ENCODE results near the gene LUC7L3.
"Not testable (repeated sequence)": the region's sequence is repeated elsewhere in the genome, so short reads cannot be mapped to it uniquely, and the experiment has no call there.

Gene LUC7L3

DNA sequence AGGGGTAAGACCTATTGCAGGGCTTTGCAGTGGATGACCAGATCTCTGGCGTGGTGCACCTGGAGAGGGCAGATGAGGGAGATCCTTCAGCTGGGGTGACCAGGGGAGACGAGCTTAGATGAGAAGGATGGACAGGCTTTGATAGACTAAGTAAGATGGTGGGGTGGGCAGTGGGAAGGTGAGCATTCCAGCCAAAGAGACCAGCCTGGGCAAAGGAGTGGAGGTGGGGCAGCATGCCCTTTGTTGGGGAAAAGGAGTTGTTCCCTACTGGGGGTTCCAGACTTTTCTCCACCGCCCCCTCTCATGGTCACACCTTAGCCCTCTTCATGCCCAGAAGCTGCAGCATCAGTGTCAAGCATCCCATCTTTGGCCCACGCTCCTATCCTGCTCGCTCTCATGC is 39.3 kb upstream of the LUC7L3 start:
- no peaks in the 10 kb centered on the region for H3K27me3 ChIP-seq (ENCODE audit: insufficient read depth, poor library complexity, severe bottlenecking)
- ATAC-seq (ENCODE audit: low read depth): no peak
- TF ChIP-seq, protein P1, sequence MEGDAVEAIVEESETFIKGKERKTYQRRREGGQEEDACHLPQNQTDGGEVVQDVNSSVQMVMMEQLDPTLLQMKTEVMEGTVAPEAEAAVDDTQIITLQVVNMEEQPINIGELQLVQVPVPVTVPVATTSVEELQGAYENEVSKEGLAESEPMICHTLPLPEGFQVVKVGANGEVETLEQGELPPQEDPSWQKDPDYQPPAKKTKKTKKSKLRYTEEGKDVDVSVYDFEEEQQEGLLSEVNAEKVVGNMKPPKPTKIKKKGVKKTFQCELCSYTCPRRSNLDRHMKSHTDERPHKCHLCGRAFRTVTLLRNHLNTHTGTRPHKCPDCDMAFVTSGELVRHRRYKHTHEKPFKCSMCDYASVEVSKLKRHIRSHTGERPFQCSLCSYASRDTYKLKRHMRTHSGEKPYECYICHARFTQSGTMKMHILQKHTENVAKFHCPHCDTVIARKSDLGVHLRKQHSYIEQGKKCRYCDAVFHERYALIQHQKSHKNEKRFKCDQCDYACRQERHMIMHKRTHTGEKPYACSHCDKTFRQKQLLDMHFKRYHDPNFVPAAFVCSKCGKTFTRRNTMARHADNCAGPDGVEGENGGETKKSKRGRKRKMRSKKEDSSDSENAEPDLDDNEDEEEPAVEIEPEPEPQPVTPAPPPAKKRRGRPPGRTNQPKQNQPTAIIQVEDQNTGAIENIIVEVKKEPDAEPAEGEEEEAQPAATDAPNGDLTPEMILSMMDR (IDR thresholded peaks at IDR 0.05; ENCODE audit: poor library complexity, severe bottlenecking): no peak
- peaks cover 8% of the 10 kb centered on the region for H3K4me1 ChIP-seq (ENCODE audit: insufficient read depth, poor library complexity, severe bottlenecking)
- H3K4me3 ChIP-seq (ENCODE audit: severe bottlenecking): no peak overlapping the region
- no peak overlapping the region for H3K27ac ChIP-seq (ENCODE audit: poor library complexity, severe bottlenecking)
- H3K36me3 ChIP-seq (ENCODE audit: low read depth): peaks cover 17% of the 10 kb centered on the region
- peak; percentile 29 for DNase-seq (ENCODE audit: low spot score)
- H3K9me3 ChIP-seq (ENCODE audit: severe bottlenecking): no peaks in the 10 kb centered on the region

GRCh38 chr17:50680543-50681262 is 38.7 kb upstream of the LUC7L3 start:
- H3K36me3 ChIP-seq (ENCODE audit: low read depth): peaks cover 15% of the 10 kb centered on the region
- H3K9me3 ChIP-seq (ENCODE audit: severe bottlenecking); H3K4me3 ChIP-seq (ENCODE audit: severe bottlenecking); H3K27me3 ChIP-seq (ENCODE audit: insufficient read depth, poor library complexity, severe bottlenecking); H3K4me1 ChIP-seq (ENCODE audit: insufficient read depth, poor library complexity, severe bottlenecking); ATAC-seq (ENCODE audit: low read depth); H3K27ac ChIP-seq (ENCODE audit: poor library complexity, severe bottlenecking): not testable (repeated sequence)
- peak; percentile 54 for DNase-seq (ENCODE audit: low spot score)

- Histone ChIP-seq H3K27me3 (ENCODE audit: insufficient read depth, poor library complexity, severe bottlenecking) (no peaks in the 10 kb centered on the region), H3K4me3 (ENCODE audit: severe bottlenecking) (no peak overlapping the region), H3K36me3 (ENCODE audit: low read depth) (peaks cover 7% of the 10 kb centered on the region; the same call in 1 of the 2 replicates), H3K27ac (ENCODE audit: poor library complexity, severe bottlenecking) (no peak overlapping the region), H3K9me3 (ENCODE audit: severe bottlenecking) (no peaks in the 10 kb centered on the region), H3K4me1 (ENCODE audit: insufficient read depth, poor library complexity, severe bottlenecking) (peaks cover 15% of the 10 kb centered on the region)
- TF ChIP-seq, protein P1 (IDR thresholded peaks at IDR 0.05; ENCODE audit: poor library complexity, severe bottlenecking): peak; percentile 87
- ATAC-seq (ENCODE audit: low read depth) (peak; percentile 59), DNase-seq (ENCODE audit: low spot score) (peak; percentile 66)
Measured at GRCh38 chr17:50681263-50682200, 37.9 kb upstream of the LUC7L3 start.

DNA sequence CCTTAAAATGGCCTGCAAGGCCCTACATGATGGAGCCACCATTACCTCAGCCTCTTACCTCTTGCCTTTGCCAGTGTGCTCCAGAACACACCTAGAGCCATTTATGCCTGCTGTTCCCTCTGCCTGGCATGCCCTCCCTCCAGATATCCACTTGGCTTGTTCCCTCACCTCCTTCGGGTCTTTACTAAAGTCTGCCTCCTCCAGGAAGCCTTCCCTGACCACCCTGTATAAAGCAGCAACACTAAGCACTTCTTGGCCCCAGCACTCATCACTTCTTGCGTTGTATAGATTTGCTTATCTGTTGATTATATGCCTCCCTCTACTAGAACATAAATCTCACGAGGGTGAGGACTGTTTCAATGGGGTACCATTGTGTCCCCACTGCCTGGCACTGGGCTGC is 37.0 kb upstream of the LUC7L3 start:
- no peak overlapping the region for H3K27ac ChIP-seq (ENCODE audit: poor library complexity, severe bottlenecking)
- TF ChIP-seq, protein P1 (IDR thresholded peaks at IDR 0.05; ENCODE audit: poor library complexity, severe bottlenecking): no peak

GRCh38 chr17:50682938-50683337 is 36.5 kb upstream of the LUC7L3 start:
- Histone ChIP-seq H3K27ac (ENCODE audit: poor library complexity, severe bottlenecking) (no peak overlapping the region), H3K4me1 (ENCODE audit: insufficient read depth, poor library complexity, severe bottlenecking) (peaks cover 20% of the 10 kb centered on the region), H3K9me3 (ENCODE audit: severe bottlenecking) (no peaks in the 10 kb centered on the region), H3K27me3 (ENCODE audit: insufficient read depth, poor library complexity, severe bottlenecking) (no peaks in the 10 kb centered on the region), H3K36me3 (ENCODE audit: low read depth) (no peaks in the 10 kb centered on the region), H3K4me3 (ENCODE audit: severe bottlenecking) (no peak overlapping the region)
- DNase-seq (ENCODE audit: low spot score) (no peak), ATAC-seq (ENCODE audit: low read depth) (no peak)
- TF ChIP-seq, protein P1 (IDR thresholded peaks at IDR 0.05; ENCODE audit: poor library complexity, severe bottlenecking): no peak

More for the DNA sequence above, 37.0 kb upstream of the LUC7L3 start:
- peaks cover 20% of the 10 kb centered on the region for H3K4me1 ChIP-seq (ENCODE audit: insufficient read depth, poor library complexity, severe bottlenecking)
- H3K9me3 ChIP-seq (ENCODE audit: severe bottlenecking): no peaks in the 10 kb centered on the region
- no peak for ATAC-seq (ENCODE audit: low read depth)
- H3K4me3 ChIP-seq (ENCODE audit: severe bottlenecking): no peak overlapping the region
- peaks cover under 1% of the 10 kb centered on the region; the same call in 1 of the 2 replicates for H3K36me3 ChIP-seq (ENCODE audit: low read depth)
- no peak for DNase-seq (ENCODE audit: low spot score)
- H3K27me3 ChIP-seq (ENCODE audit: insufficient read depth, poor library complexity, severe bottlenecking): no peaks in the 10 kb centered on the region
